GM10266 (cell line): Measurements from ENCODE around the gene SF3B4.

Experiments used
- DNase-seq: peaks from one replicate; pipeline ENCODE4 v3.0.0; 2012; ENCODE audit errors: extremely low spot score
- CTCF ChIP-seq: IDR thresholded peaks from 2 replicates; pipeline ENCODE4 v1.5.1; 2012; ENCODE audit warnings: mild to moderate bottlenecking, low read depth; ENCODE audit not compliant: control insufficient read depth, insufficient read depth; ENCODE audit errors: missing control alignments

SF3B4 gene

GRCh38 chr1:149932474-149932873, 4.9 kb upstream of the SF3B4 start:
- DNase-seq = no peak
- TF ChIP-seq CTCF = no peak

GRCh38 chr1:149931212-149931790, 3.7 kb upstream of the SF3B4 start:
- TF ChIP-seq CTCF = no peak
- DNase-seq = no peak

GRCh38 chr1:149929856-149930255, 2.3 kb upstream of the SF3B4 start:
- no peak for DNase-seq
- no peak for TF ChIP-seq CTCF

- no peak for DNase-seq
- TF ChIP-seq CTCF = no peak
Observed at GRCh38 chr1:149928401-149928724, 760 bp upstream of the SF3B4 start.

- DNase-seq = no peak
- no peak for TF ChIP-seq CTCF
Observed at GRCh38 chr1:149927056-149927562, 494 bp downstream of the SF3B4 start.

- DNase-seq = no peak
- no peak for TF ChIP-seq CTCF
Observed at GRCh38 chr1:149926296-149926695, 1.3 kb downstream of the SF3B4 start.

GRCh38 chr1:149925751-149926150, 1.9 kb downstream of the SF3B4 start:
- no peak for TF ChIP-seq CTCF
- no peak for DNase-seq
